GM10266 (cell line): ENCODE results near the gene HPS4.

Source experiments
- DNase-seq: peaks from one replicate; pipeline ENCODE4 v3.0.0; 2012; ENCODE audit errors: extremely low spot score
- CTCF ChIP-seq: IDR thresholded peaks from 2 replicates; pipeline ENCODE4 v1.5.1; 2012; ENCODE audit warnings: mild to moderate bottlenecking, low read depth; ENCODE audit not compliant: control insufficient read depth, insufficient read depth; ENCODE audit errors: missing control alignments

Gene HPS4

GRCh38 chr22:26406118-26406517 lies 77.5 kb downstream of the HPS4 start:
- DNase-seq = no peak
- no peak for TF ChIP-seq CTCF

GRCh38 chr22:26404851-26405421 lies 78.6 kb downstream of the HPS4 start:
- no peak for DNase-seq
- TF ChIP-seq CTCF = no peak

- no peak for DNase-seq
- no peak for TF ChIP-seq CTCF
Measured at GRCh38 chr22:26401726-26402125, 81.9 kb downstream of the HPS4 start.
